ENCODE measurements around the gene RACK1. TPM values are rescaled to one million over a fixed set of nuclear protein-coding genes. Genes with fewer than 3 reads are reported as not detected.

RACK1 gene
- total and polyA plus RNA-seq, 2 of the 8 experiments (the other 6 are each of a cell fraction or from before 2014, with no cell fraction given): 2,589 to 7,971 TPM

DNA sequence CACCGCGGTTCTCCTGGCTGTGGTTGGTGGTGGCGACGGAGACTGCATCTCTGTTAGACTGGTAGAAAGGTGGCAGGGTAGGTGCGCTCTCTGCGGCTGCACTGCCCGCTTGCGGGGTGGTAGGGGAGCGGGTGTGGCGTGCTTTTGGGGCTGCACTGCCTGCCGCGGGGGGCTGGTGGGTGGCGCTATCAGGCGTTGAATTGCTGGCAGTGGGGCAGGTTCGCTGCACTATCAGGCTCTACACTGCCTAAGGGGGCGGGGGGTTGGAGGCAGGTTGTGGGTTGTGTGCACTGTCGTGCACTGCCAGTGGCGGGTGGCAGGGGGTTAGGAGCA lies 38.2 kb upstream of the RACK1 start:
- H2AFZ ChIP-seq (ENCODE audit: low read length): no peak overlapping the region
- peaks cover 0 to 28% of the 10 kb centered on the region in 2 experiments; a peak in 3 of 4 replicates for H3K79me2 ChIP-seq (ENCODE audit: control insufficient read depth in 1 of 2, insufficient read depth in 2 of 2, low read length in 2 of 2)
- H2BK12ac ChIP-seq (ENCODE audit: low read depth, low read length): no peak overlapping the region
- ChIA-PET CTCF (ENCODE audit: partially characterized antibody) (interaction anchor here (0.9 to 1.1 kb wide), 2 partner anchors 37 to 107 kb away, joined by 3 to 4 read pairs; no protein-coding TSS in a partner anchor), POLR2A (ENCODE audit: partially characterized antibody) (interaction anchor here (0.9 to 3.8 kb wide), 12 partner anchors 11 to 119 kb away, joined by 3 to 40 read pairs (median 7); partner anchors contain the start of genes RACK1, TRIM41 and TRIM52)
- H4K20me1 ChIP-seq (replicated peaks in 1 of 2; ENCODE audit: control insufficient read depth in 1 of 2, insufficient read depth in 2 of 2, low read length in 2 of 2): peaks cover 4 to 11% of the 10 kb centered on the region in 2 experiments
- H3K4me2 ChIP-seq (ENCODE audit: insufficient read depth in 1 of 2, low read depth in 2 of 2, low read length in 2 of 2): peak overlapping the region; percentile 56 to 72
- DNase-seq (ENCODE audit: low read depth in 1 of 2, low spot score in 2 of 2) (no peak), FAIRE-seq (no peak)
- H2BK5ac ChIP-seq (ENCODE audit: low read depth, low read length): peak overlapping the region; percentile 96; the same call in 1 of the 2 replicates
- peak overlapping the region; percentile 54 to 93 (median 88) for H3K4me3 ChIP-seq (ENCODE audit: extremely low read depth in 1 of 4, insufficient read depth in 2 of 4, low read depth in 3 of 4, low read length in 4 of 4)
- H3K56ac ChIP-seq (replicated peaks; ENCODE audit: insufficient read length, low read depth, low read length): no peak overlapping the region
- H2BK20ac ChIP-seq (ENCODE audit: low read length): no peak overlapping the region
- H3K4ac ChIP-seq (replicated peaks; ENCODE audit: insufficient read length, low read depth, low read length): no peak overlapping the region
- H4K5ac ChIP-seq (ENCODE audit: insufficient read length, low read depth, low read length): no peak overlapping the region
- 3% methylated on average over 13 of the region's 18 CpGs; no CpG with 5 or more reads in 1 of the 2 experiments for WGBS, 2 experiments (ENCODE audit: extremely low coverage in 1 of 2, insufficient coverage in 1 of 2, insufficient read length in 1 of 2, insufficient replicate concordance in 2 of 2, low coverage in 1 of 2, low lambda C conversion rate in 2 of 2, missing lambda C conversion rate in 1 of 2)
- H3K9ac ChIP-seq (replicated peaks in 1 of 4; ENCODE audit: extremely low read depth in 1 of 4, low read depth in 3 of 4, low read length in 3 of 4): peak overlapping the region in 2 of 4 experiments; percentile 20 to 42; a peak in 5 of 7 replicates
- H4K8ac ChIP-seq (ENCODE audit: extremely low read depth, insufficient read depth, low read length): no peak overlapping the region
- no peaks in the 10 kb centered on the region for H3K9me3 ChIP-seq (ENCODE audit: insufficient read depth in 2 of 2, low read depth in 1 of 2, low read length in 1 of 2)
- no peaks in the 10 kb centered on the region for H3K27me3 ChIP-seq (replicated peaks in 1 of 4; ENCODE audit: control insufficient read depth in 3 of 4, extremely low read depth in 1 of 4, insufficient read depth in 3 of 4, low read length in 3 of 4)
- no peak overlapping the region for H3K27ac ChIP-seq (ENCODE audit: low read depth, low read length)
- H3K4me1 ChIP-seq (replicated peaks in 1 of 4; ENCODE audit: control insufficient read depth in 3 of 4, insufficient read depth in 4 of 4, low read length in 3 of 4): no peaks in the 10 kb centered on the region
- no peak overlapping the region for H2BK120ac ChIP-seq (replicated peaks; ENCODE audit: low read depth, low read length)
- H3K36me3 ChIP-seq (ENCODE audit: control insufficient read depth in 2 of 4, insufficient read depth in 4 of 4, low read length in 3 of 4): peaks cover 2 to 10% (median 4%) of the 10 kb centered on the region in 4 experiments; a peak in 5 of 8 replicates
- H3K23me2 ChIP-seq (ENCODE audit: low read depth, low read length): peaks cover 15% of the 10 kb centered on the region; the same call in 1 of the 2 replicates
- H4K91ac ChIP-seq (replicated peaks; ENCODE audit: insufficient read length, low read length): peak overlapping the region; percentile 19
- no peak overlapping the region for H3K14ac ChIP-seq (ENCODE audit: insufficient read length)
- no peak overlapping the region for H2BK15ac ChIP-seq (ENCODE audit: low read length)
- TF ChIP-seq RBBP5 (IDR thresholded peaks at IDR 0.05; ENCODE audit: borderline replicate concordance, low read depth, low read length) (0 out of 2 replicates have a peak, but pooled peaks have one; percentile 71), JUND (IDR thresholded peaks at IDR 0.05; ENCODE audit: low read length) (no peak)
- TF ChIP-seq, protein P1, sequence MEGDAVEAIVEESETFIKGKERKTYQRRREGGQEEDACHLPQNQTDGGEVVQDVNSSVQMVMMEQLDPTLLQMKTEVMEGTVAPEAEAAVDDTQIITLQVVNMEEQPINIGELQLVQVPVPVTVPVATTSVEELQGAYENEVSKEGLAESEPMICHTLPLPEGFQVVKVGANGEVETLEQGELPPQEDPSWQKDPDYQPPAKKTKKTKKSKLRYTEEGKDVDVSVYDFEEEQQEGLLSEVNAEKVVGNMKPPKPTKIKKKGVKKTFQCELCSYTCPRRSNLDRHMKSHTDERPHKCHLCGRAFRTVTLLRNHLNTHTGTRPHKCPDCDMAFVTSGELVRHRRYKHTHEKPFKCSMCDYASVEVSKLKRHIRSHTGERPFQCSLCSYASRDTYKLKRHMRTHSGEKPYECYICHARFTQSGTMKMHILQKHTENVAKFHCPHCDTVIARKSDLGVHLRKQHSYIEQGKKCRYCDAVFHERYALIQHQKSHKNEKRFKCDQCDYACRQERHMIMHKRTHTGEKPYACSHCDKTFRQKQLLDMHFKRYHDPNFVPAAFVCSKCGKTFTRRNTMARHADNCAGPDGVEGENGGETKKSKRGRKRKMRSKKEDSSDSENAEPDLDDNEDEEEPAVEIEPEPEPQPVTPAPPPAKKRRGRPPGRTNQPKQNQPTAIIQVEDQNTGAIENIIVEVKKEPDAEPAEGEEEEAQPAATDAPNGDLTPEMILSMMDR (IDR thresholded peaks at IDR 0.05; ENCODE audit: control extremely low read depth in 1 of 3, insufficient read depth in 1 of 3, low read depth in 1 of 3, low read length in 3 of 3): peak in 1 of 3 experiments; percentile 10; a peak in 1 of 4 replicates
- H2AK5ac ChIP-seq (ENCODE audit: low read depth, low read length): no peak overlapping the region
- no peak overlapping the region; the same call in 1 of the 2 replicates for H3K18ac ChIP-seq (ENCODE audit: extremely low read depth, low read length)
- H3K23ac ChIP-seq (ENCODE audit: insufficient read length): no peak overlapping the region
- H3K79me1 ChIP-seq (ENCODE audit: low read depth, low read length): peaks cover 2% of the 10 kb centered on the region
